22Rv1 (cell line): ENCODE results near the gene IMPG2.

ENCODE experiments used
- ZFX ChIP-seq: fragments of 450-650 bp; IDR thresholded peaks from 2 replicates; pipeline ENCODE4 v1.6.1; 2017; ENCODE audit warnings: antibody characterized with exemption, borderline replicate concordance
- TF ChIP-seq, protein P1 (sequence below): fragments of 450-650 bp; IDR thresholded peaks from 2 replicates; pipeline ENCODE4 v1.5.1; 2017; ENCODE audit warnings: mild to moderate bottlenecking

DNA sequence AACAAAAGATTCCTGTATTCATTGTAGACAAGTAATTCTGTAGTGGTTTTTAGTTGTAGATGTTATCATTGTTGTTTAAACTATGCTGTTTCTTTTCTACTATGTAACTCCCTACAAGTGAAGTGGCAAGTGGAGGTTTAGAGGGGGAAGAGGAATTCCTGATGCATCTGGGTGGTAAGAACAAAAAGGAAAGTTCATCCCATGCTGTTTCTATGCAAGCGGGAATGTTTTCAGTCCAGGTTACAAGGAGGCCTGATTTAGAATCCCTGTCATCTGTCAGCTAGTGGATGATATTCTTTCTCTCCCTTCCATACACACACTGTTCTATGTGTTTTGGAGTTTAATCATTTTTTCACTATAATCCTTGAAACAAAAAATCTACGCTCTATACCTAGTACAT is 67.4 kb downstream of the IMPG2 start:
- TF ChIP-seq, protein P1, sequence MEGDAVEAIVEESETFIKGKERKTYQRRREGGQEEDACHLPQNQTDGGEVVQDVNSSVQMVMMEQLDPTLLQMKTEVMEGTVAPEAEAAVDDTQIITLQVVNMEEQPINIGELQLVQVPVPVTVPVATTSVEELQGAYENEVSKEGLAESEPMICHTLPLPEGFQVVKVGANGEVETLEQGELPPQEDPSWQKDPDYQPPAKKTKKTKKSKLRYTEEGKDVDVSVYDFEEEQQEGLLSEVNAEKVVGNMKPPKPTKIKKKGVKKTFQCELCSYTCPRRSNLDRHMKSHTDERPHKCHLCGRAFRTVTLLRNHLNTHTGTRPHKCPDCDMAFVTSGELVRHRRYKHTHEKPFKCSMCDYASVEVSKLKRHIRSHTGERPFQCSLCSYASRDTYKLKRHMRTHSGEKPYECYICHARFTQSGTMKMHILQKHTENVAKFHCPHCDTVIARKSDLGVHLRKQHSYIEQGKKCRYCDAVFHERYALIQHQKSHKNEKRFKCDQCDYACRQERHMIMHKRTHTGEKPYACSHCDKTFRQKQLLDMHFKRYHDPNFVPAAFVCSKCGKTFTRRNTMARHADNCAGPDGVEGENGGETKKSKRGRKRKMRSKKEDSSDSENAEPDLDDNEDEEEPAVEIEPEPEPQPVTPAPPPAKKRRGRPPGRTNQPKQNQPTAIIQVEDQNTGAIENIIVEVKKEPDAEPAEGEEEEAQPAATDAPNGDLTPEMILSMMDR = no peak
- TF ChIP-seq ZFX = no peak
